Brain microvascular endothelial cell (primary cell): Measurements from ENCODE around the gene VPS13D.

Source experiments
- DNase-seq: peaks from one replicate; pipeline ENCODE4 v3.0.0-alpha.2; 2020
- H3K27ac ChIP-seq: fragments of 250-450 bp; sonication (Bioruptor Pico); 2 replicates; pipeline ENCODE4 v1.5.1; 2020; ENCODE audit warnings: mild to moderate bottlenecking, moderate library complexity
- H3K27me3 ChIP-seq: fragments of 250-450 bp; sonication (Bioruptor Pico); replicated peaks from 2 replicates; pipeline ENCODE4 v1.5.1; 2020; ENCODE audit warnings: mild to moderate bottlenecking
- H3K36me3 ChIP-seq: fragments of 250-450 bp; sonication (Bioruptor Pico); replicated peaks from 2 replicates; pipeline ENCODE4 v1.5.1; 2020; ENCODE audit warnings: mild to moderate bottlenecking
- H3K4me3 ChIP-seq: 2 replicates; pipeline ENCODE4 v1.5.1; 2011; ENCODE audit warnings: low read depth, mild to moderate bottlenecking, control low read depth, low read length, moderate library complexity
- CTCF ChIP-seq: IDR thresholded peaks from 2 replicates; pipeline ENCODE4 v1.5.1; 2011; ENCODE audit warnings: low read depth, mild to moderate bottlenecking, moderate library complexity, low read length, control low read depth, inconsistent platforms; ENCODE audit errors: missing control alignments
- in situ Hi-C: cut with HindIII; loops from 2 replicates; pipeline ENCODE4 v1.10.0; 2017; ENCODE audit warnings: low sequenced_read_pairs, low pct_ligation_motif_present

Gene VPS13D

GRCh38 chr1:12406211-12407021 lies 176.6 kb downstream of the VPS13D start:
- H3K27me3 ChIP-seq = no peaks in the 10 kb centered on the region
- peak overlapping the region; percentile 93 for H3K27ac ChIP-seq
- DNase-seq = peak; percentile 52
- H3K4me3 ChIP-seq = no peak overlapping the region
- peaks cover 16% of the 10 kb centered on the region for H3K36me3 ChIP-seq
- no peak for TF ChIP-seq CTCF
- in situ Hi-C loops = no loop called here

DNA sequence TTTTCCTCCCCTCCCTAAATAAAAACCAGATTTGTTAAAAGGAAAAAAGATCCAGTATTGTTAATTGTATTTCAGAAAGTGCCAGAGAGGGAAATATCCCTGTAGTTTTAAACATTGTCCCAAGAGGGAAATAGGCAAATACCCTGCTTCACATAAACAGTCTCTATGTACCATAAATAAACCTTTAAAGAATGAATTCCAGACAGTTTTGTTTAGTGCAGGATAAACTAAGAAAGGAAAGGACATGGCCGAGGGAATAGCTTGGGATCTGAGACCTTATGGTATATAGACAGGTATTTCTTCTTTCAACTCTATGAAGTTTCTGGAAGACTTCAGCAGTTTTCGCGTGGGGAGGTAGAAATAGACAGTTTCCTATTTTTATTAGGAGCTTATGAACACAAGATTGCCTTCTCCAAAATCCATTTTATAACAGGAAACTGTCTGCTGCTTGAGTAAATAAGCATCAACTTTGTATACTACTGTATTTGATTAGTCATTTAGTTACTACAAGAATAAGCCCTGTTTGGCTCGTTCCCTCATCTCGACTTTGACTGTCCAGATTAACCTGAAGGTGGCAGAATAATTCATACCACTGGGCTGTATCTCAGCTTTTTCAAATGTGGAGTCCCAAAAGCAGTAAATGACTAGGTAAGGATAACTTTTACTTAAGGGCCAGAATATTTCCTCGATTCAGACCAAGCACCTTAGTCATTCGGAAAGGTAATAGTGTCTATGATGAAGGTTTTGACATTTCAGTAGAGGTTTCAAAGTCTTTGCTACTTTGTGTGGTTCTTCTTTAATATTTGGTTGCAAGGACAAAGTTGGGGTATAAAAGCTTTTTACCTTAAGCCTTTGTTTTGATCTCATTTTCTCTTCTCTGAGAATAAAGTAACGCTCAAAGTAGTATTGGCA lies 177.5 kb downstream of the VPS13D start:
- peak; percentile 61 for TF ChIP-seq CTCF
- in situ Hi-C loops = no loop called here
- peak; percentile 86 for DNase-seq
- Histone ChIP-seq H3K4me3 (no peak overlapping the region), H3K27me3 (no peaks in the 10 kb centered on the region), H3K36me3 (peaks cover 16% of the 10 kb centered on the region), H3K27ac (peak overlapping the region; percentile 93)

- no peak for TF ChIP-seq CTCF
- no peak overlapping the region for H3K4me3 ChIP-seq
- peak overlapping the region; percentile 93 for H3K27ac ChIP-seq
- no peaks in the 10 kb centered on the region for H3K27me3 ChIP-seq
- H3K36me3 ChIP-seq = peaks cover 16% of the 10 kb centered on the region
- in situ Hi-C loops = no loop called here
- no peak for DNase-seq
Measured at GRCh38 chr1:12407962-12408454, 178.2 kb downstream of the VPS13D start.

- in situ Hi-C loops = no loop called here
- Histone ChIP-seq H3K36me3 (peaks cover 16% of the 10 kb centered on the region), H3K4me3 (no peak overlapping the region), H3K27me3 (no peaks in the 10 kb centered on the region), H3K27ac (peak overlapping the region; percentile 93)
- no peak for TF ChIP-seq CTCF
- no peak for DNase-seq
Measured at GRCh38 chr1:12408662-12409061, 178.8 kb downstream of the VPS13D start.

DNA sequence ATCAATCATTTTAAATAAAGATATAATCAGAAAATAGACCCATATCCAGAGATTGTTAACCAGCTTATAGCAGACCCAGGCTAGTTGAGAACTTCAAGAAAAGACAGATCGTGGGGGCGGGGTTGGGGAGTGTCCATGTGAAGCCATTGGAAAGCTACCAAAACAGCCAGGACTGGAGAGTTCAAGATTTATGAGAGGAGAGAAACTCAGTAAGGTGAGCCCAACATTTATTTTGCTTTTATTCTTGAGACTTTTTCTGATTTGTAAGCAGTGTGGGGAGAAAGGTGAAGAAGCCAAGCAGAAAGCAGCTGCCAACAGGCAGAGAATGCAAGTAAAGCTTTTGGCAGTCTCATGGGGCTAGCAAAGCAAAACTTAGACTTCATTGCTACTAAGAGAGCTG lies 179.9 kb downstream of the VPS13D start:
- no peak overlapping the region for H3K27ac ChIP-seq
- in situ Hi-C loops = no loop called here
- peaks cover 10% of the 10 kb centered on the region for H3K36me3 ChIP-seq
- no peak for TF ChIP-seq CTCF
- H3K27me3 ChIP-seq = no peaks in the 10 kb centered on the region
- DNase-seq = peak; percentile 42
- H3K4me3 ChIP-seq = no peak overlapping the region
